ENCODE measurements around the gene SPRR5. TPM values are rescaled to one million over a fixed set of nuclear protein-coding genes. Genes with fewer than 3 reads are reported as not detected.

Gene SPRR5
- total RNA-seq, 1 donor from 2014 or later, result not detected

DNA sequence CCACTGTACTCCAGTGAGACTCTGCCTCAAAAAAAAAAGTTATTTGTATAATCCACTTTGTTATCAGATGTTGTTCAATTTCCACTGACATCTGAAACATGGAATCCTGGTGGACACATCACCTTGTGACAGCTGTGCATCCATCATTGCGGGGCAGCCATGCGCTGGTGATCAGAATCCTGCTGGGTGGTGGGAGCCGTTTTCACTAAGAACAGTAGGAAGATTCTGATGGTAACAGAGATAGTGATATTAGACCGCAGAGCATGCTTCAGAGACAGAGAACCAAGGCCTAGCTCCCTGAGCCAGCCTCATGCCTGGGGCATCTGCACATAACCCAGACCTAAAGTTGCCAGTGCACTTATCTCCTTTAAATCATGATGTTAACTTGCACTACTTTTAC, 51.5 kb downstream of the SPRR5 start:
- Histone ChIP-seq H3K36me3 (ENCODE audit: control insufficient read depth, insufficient read depth, low read length) (no peaks in the 10 kb centered on the region), H3K27me3 (ENCODE audit: control insufficient read depth, insufficient read depth, low read length) (no peaks in the 10 kb centered on the region), H3K4me3 (ENCODE audit: low read depth, low read length) (no peak overlapping the region)
- no peak for TF ChIP-seq CTCF (IDR thresholded peaks at IDR 0.05; ENCODE audit: insufficient read depth, low read length, poor library complexity, severe bottlenecking)
- no peak for DNase-seq (ENCODE audit: low read depth)

Other genes starting within 250 kb of the SPRR5 start
- not detected in 2 replicates for gene LCE2A, start 248.9 kb upstream of the SPRR5 start, total RNA-seq
- gene LCE4A, start 239.0 kb upstream of the SPRR5 start, total RNA-seq, result not detected in 2 replicates
- not detected in 2 replicates for gene KPRP, start 189.2 kb upstream of the SPRR5 start, total RNA-seq
- gene LCE1F, start 172.1 kb upstream of the SPRR5 start, total RNA-seq, result not detected in 2 replicates
- gene LCE1E, start 160.9 kb upstream of the SPRR5 start, total RNA-seq, result not detected in 2 replicates
- gene LCE1D, start 150.5 kb upstream of the SPRR5 start, total RNA-seq, result not detected in 2 replicates
- not detected in 2 replicates for gene LCE1C, start 140.6 kb upstream of the SPRR5 start, total RNA-seq
- gene LCE1B, start 135.2 kb upstream of the SPRR5 start, total RNA-seq, result not detected in 2 replicates
- not detected in 2 replicates for gene LCE1A, start 119.7 kb upstream of the SPRR5 start, total RNA-seq
- gene LCE6A, start 104.3 kb upstream of the SPRR5 start, total RNA-seq, result not detected in 2 replicates
- gene LCE7A, start 87.2 kb upstream of the SPRR5 start, total RNA-seq, result not detected in 2 replicates
- not detected in 2 replicates for gene SMCP, start 68.9 kb upstream of the SPRR5 start, total RNA-seq
- gene IVL, start 38.7 kb upstream of the SPRR5 start, total RNA-seq, result 1.2 and 2.3 TPM in 2 replicates
- not detected in 2 replicates for gene SPRR4, start 23.4 kb downstream of the SPRR5 start, total RNA-seq
- not detected in 2 replicates for gene SPRR1A, start 36.9 kb downstream of the SPRR5 start, total RNA-seq
- gene SPRR3, start 54.5 kb downstream of the SPRR5 start, total RNA-seq, result 1.1 TPM in 1 of 2 replicates, not detected in the other
- 0.63 TPM in 1 of 2 replicates, not detected in the other for gene SPRR1B, start 84.0 kb downstream of the SPRR5 start, total RNA-seq
- 2.4 and 8.0 TPM in 2 replicates for gene SPRR2D, start 93.9 kb downstream of the SPRR5 start, total RNA-seq
- gene SPRR2A, start 110.3 kb downstream of the SPRR5 start, total RNA-seq, result 1.0 and 3.9 TPM in 2 replicates
- gene SPRR2B, start 124.4 kb downstream of the SPRR5 start, total RNA-seq, result not detected in 2 replicates
- not detected in 2 replicates for gene SPRR2E, start 147.3 kb downstream of the SPRR5 start, total RNA-seq
- gene SPRR2F, start 166.3 kb downstream of the SPRR5 start, total RNA-seq, result not detected in 2 replicates
- gene SPRR2G, start 203.7 kb downstream of the SPRR5 start, total RNA-seq, result not detected in 2 replicates

Data from kidney epithelial cell (primary cell).